ENCODE measurements around the gene CCDC141. TPM values are rescaled to one million over a fixed set of nuclear protein-coding genes. Genes with fewer than 3 reads are reported as not detected.
A peak's percentile ranks its signal among the peaks of the same experiment; 100 is the strongest.

The CCDC141 gene
- total and polyA plus RNA-seq, 11 donors = 10.6 to 258 (median 137) TPM

DNA sequence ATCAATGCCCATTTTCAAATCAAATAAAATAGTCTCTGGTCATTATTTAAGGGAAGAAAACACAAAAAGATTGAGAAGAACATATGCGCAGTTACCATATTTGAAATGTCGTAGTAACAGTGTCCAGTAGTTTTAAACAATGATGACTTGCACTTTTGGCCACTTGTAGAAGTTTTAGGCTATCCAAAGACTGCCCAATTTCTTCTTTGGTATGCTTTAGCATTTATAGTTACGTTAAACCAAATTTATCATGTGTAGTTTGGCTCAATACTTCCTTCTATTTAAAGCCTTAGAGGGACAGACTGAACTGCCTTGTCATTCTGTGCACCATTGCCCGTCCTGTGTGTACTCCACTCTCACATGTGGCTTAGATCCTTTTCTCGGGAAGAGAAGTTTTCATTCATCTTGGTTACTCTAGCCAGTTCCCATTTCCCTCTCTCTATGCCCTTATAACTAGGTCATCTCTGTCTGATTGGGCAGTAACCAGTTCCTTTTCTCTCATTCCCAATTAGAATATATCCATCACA is 157.9 kb downstream of the CCDC141 start:
- intact Hi-C loops (cut with DNase I) = loop anchor here in 2 of 10 donors (1.0 to 5.0 kb wide), 3 partner anchors 22 to 235 kb away; no protein-coding TSS in a partner anchor
- Histone ChIP-seq H3K27ac (peak overlapping the region in 10 of 12 donors; percentile 8 to 65 (median 28)), H3K4me3 (no peak overlapping the region)

DNA sequence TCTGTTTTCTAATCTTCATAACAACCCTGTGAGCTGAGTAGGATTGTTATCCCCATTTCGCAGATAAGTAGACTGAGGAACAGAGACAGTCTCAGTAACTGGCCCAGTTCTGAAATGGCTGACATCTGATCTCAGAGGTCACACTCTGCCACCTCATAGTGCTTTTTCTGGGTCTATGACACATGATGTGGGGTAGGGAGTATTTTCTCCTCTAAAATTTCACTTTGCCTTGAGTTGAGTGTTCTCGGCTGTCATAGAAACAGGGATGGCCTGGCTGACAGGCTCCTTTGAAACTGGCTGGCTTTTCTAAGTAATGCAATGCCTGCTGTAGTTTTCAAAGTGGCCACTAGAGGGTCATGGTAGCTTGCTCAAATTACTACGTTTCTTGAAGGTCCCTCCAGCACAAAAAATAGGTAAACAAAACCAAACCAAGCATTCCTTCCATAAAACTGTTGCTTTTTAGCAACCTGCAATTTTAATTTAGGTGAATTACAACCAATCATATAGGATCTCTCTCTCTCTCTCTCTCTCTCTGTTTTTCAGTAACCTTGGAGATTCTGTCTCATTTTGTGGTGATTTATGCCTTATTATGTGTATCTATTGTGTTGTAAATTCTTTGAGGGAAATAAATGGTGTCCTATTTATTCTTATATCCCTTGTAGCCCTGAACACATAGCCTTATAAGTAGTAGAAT is 158.5 kb downstream of the CCDC141 start:
- H3K4me3 ChIP-seq = no peak overlapping the region
- no peaks in the 10 kb centered on the region for H3K27me3 ChIP-seq
- peaks cover 0 to 41% (median 13%) of the 10 kb centered on the region in 12 donors for H3K4me1 ChIP-seq
- peak overlapping the region in 10 of 12 donors; percentile 8 to 65 (median 28) for H3K27ac ChIP-seq
- intact Hi-C loops (cut with DNase I) = loop anchor here in 2 of 10 donors (5.0 kb wide), 2 partner anchors 64 to 236 kb away; no protein-coding TSS in a partner anchor
- H3K9me3 ChIP-seq = no peaks in the 10 kb centered on the region
- DNase-seq (peak in 4 of 5 donors; percentile 46 to 63 (median 49)), ATAC-seq (peak; percentile 51 to 67 (median 60))
- WGBS, 4 donors = 32 to 35% (median 33%) methylated on average over 3 of the region's 3 CpGs
- peaks cover 0 to 7% (median 0%) of the 10 kb centered on the region in 9 donors for H3K36me3 ChIP-seq
- TF ChIP-seq, protein P1, sequence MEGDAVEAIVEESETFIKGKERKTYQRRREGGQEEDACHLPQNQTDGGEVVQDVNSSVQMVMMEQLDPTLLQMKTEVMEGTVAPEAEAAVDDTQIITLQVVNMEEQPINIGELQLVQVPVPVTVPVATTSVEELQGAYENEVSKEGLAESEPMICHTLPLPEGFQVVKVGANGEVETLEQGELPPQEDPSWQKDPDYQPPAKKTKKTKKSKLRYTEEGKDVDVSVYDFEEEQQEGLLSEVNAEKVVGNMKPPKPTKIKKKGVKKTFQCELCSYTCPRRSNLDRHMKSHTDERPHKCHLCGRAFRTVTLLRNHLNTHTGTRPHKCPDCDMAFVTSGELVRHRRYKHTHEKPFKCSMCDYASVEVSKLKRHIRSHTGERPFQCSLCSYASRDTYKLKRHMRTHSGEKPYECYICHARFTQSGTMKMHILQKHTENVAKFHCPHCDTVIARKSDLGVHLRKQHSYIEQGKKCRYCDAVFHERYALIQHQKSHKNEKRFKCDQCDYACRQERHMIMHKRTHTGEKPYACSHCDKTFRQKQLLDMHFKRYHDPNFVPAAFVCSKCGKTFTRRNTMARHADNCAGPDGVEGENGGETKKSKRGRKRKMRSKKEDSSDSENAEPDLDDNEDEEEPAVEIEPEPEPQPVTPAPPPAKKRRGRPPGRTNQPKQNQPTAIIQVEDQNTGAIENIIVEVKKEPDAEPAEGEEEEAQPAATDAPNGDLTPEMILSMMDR (IDR thresholded peaks at IDR 0.05) = peak; percentile 86 to 96 (median 94)
- TF ChIP-seq POLR2A (IDR thresholded peaks at IDR 0.05) = no peak

More for the DNA sequence above, 157.9 kb downstream of the CCDC141 start:
- Histone ChIP-seq H3K27me3 (no peaks in the 10 kb centered on the region), H3K9me3 (no peaks in the 10 kb centered on the region), H3K36me3 (peaks cover 0 to 7% (median 0%) of the 10 kb centered on the region in 9 donors), H3K4me1 (peaks cover 0 to 41% (median 13%) of the 10 kb centered on the region in 12 donors)
- no peak for DNase-seq
- peak; percentile 65 to 81 (median 71) for ATAC-seq
- no peak for TF ChIP-seq POLR2A (IDR thresholded peaks at IDR 0.05)
- TF ChIP-seq, protein P1 (IDR thresholded peaks at IDR 0.05) = no peak
- WGBS, 4 donors = 64 to 72% (median 70%) methylated on average over 5 of the region's 5 CpGs

DNA sequence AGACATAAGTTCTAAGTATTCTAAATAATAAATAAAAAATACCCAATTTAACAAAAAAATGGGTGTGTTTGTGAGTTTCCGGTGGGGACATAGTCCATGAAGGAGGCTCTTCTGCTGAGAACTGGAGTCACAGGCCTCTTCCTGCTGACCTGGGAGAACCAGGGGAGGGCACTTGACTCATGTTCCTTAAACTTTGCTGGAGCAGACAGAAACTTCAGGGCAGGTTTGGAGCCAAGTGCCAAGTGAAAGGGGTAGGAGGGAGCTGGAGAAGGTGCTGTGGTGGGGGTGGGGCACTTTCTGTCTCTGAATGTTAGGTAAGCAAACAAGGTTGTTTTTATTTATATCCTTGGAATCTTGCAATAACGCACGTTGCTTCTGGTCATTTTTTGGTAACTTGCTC is 163.9 kb downstream of the CCDC141 start:
- peaks cover 0 to 40% (median 9%) of the 10 kb centered on the region in 12 donors for H3K4me1 ChIP-seq
- 53 to 71% (median 65%) methylated on average over 3 of the region's 3 CpGs for WGBS, 4 donors
- H3K27ac ChIP-seq = no peak overlapping the region
- intact Hi-C loops (cut with DNase I) = no loop called here
- DNase-seq (no peak), ATAC-seq (peak in 2 of 4 donors; percentile 12 to 21)
- H3K9me3 ChIP-seq = no peaks in the 10 kb centered on the region
- no peak overlapping the region for H3K4me3 ChIP-seq
- H3K27me3 ChIP-seq = no peaks in the 10 kb centered on the region
- TF ChIP-seq, protein P1 (IDR thresholded peaks at IDR 0.05) = no peak
- no peak for TF ChIP-seq POLR2A (IDR thresholded peaks at IDR 0.05)
- H3K36me3 ChIP-seq = peaks cover 0 to 21% (median 4%) of the 10 kb centered on the region in 9 donors

DNA sequence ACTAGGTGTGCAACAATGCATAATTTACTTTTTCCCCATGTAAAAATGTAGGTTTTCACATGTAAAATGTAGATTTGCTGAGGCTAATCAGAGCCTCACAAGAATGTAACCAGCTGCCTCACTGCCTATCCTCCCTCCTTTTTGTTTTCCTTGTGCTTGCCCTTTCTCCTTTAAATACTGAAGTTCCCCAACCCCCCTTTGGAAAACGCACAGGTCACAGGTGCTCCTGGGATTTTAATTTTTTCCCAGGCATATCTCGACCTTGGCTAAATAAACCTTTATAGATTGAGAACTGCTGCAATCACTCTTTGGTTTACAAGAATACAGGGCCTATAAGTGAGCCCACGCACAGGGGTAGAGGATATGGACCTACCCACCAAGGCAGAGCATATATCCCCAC is 165.5 kb downstream of the CCDC141 start:
- Histone ChIP-seq H3K36me3 (peaks cover 0 to 21% (median 4%) of the 10 kb centered on the region in 9 donors), H3K9me3 (no peaks in the 10 kb centered on the region), H3K27ac (peak overlapping the region in 1 of 12 donors; percentile 29), H3K4me1 (peaks cover 0 to 29% (median 9%) of the 10 kb centered on the region in 12 donors), H3K4me3 (no peak overlapping the region), H3K27me3 (no peaks in the 10 kb centered on the region)
- DNase-seq (no peak), ATAC-seq (no peak)
- TF ChIP-seq, protein P1 (IDR thresholded peaks at IDR 0.05) = no peak
- TF ChIP-seq POLR2A (IDR thresholded peaks at IDR 0.05) = no peak
- intact Hi-C loops (cut with DNase I) = no loop called here
- WGBS, 4 donors = 81 to 90% (median 86%) methylated on average over 3 of the region's 3 CpGs
